Glutamatergic neuron (in vitro differentiated cells): ENCODE data around the gene KIAA1958. TPM values are rescaled to one million over a fixed set of nuclear protein-coding genes. Genes with fewer than 3 reads are reported as not detected.
A peak's percentile ranks its signal among the peaks of the same experiment; 100 is the strongest.

Source experiments
- DNase-seq: peaks from one replicate; pipeline ENCODE4 v3.0.0; 2022
- H3K27ac Mint-ChIP-seq: one replicate; pipeline ENCODE4 v1.8.0; 2020; ENCODE audit warnings: mild to moderate bottlenecking, mixed read lengths, inconsistent platforms; ENCODE audit not compliant: unreplicated experiment
- H3K27me3 Mint-ChIP-seq: one replicate; pipeline ENCODE4 v1.8.0; 2020; ENCODE audit warnings: mild to moderate bottlenecking, moderate library complexity, mixed read lengths, inconsistent platforms; ENCODE audit not compliant: unreplicated experiment
- H3K36me3 Mint-ChIP-seq: one replicate; pipeline ENCODE4 v1.8.0; 2020; ENCODE audit warnings: mild to moderate bottlenecking, mixed read lengths, inconsistent platforms; ENCODE audit not compliant: unreplicated experiment
- H3K4me1 Mint-ChIP-seq: one replicate; pipeline ENCODE4 v1.8.0; 2020; ENCODE audit warnings: mild to moderate bottlenecking, low read depth, mixed read lengths, inconsistent platforms; ENCODE audit not compliant: unreplicated experiment
- H3K4me3 Mint-ChIP-seq: one replicate; pipeline ENCODE4 v1.8.0; 2020; ENCODE audit warnings: mild to moderate bottlenecking, mixed read lengths, inconsistent platforms; ENCODE audit not compliant: unreplicated experiment
- H3K9me3 Mint-ChIP-seq: one replicate; pipeline ENCODE4 v1.8.0; 2020; ENCODE audit warnings: mild to moderate bottlenecking, moderate library complexity, mixed read lengths, inconsistent platforms; ENCODE audit not compliant: unreplicated experiment
- total RNA-seq: library from RNA; stranded (reverse); fragmentation: NEBNext Ultra II Directional; extraction: Animal tissue kit (Norgen Biotek cat#: 25700); gene quantifications from one replicate; pipeline ENCODE4 v1.2.1, GENCODE V29; 2021; ENCODE audit not compliant: unreplicated experiment
- TF ChIP-seq, protein P1 (sequence below): fragments of 200-600 bp; sonication (generic); IDR thresholded peaks from one replicate; pipeline ENCODE4 v1.5.0; 2021; ENCODE audit not compliant: partially characterized antibody, unreplicated experiment

KIAA1958 gene
- total RNA-seq, 1 donor from 2014 or later: 48.6 TPM

DNA sequence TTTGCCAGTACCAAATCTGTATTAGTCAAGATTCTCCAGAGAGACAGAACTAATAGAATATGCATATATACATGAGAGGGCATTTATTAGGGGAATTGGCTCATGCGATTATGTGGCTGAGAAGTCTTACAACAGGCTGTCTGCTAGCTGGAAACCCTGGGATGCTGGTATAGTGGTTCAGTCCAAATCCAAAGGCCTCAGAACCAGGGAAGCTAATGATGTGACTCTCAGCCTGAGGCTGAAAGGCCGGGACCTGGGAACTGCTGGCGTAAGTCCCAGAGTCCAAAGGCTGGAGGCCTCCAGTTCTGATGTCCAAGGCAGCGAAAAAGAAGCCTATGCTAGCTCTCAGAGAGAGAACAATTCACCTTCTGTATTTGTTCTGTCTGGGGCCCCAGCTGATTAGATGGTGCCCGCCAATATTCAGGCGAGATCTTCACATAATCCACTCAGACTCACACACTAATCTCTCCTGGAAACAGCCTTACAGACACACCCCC, 84.1 kb downstream of the KIAA1958 start:
- TF ChIP-seq, protein P1, sequence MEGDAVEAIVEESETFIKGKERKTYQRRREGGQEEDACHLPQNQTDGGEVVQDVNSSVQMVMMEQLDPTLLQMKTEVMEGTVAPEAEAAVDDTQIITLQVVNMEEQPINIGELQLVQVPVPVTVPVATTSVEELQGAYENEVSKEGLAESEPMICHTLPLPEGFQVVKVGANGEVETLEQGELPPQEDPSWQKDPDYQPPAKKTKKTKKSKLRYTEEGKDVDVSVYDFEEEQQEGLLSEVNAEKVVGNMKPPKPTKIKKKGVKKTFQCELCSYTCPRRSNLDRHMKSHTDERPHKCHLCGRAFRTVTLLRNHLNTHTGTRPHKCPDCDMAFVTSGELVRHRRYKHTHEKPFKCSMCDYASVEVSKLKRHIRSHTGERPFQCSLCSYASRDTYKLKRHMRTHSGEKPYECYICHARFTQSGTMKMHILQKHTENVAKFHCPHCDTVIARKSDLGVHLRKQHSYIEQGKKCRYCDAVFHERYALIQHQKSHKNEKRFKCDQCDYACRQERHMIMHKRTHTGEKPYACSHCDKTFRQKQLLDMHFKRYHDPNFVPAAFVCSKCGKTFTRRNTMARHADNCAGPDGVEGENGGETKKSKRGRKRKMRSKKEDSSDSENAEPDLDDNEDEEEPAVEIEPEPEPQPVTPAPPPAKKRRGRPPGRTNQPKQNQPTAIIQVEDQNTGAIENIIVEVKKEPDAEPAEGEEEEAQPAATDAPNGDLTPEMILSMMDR: no peak
- Mint-ChIP-seq H3K4me3 (no peak overlapping the region), H3K27me3 (peaks cover 5% of the 10 kb centered on the region), H3K9me3 (no peaks in the 10 kb centered on the region), H3K36me3 (peaks cover 5% of the 10 kb centered on the region), H3K27ac (peak overlapping the region; percentile 26), H3K4me1 (peaks cover 54% of the 10 kb centered on the region)
- no peak for DNase-seq

GRCh38 chr9:112571624-112572355, 85.2 kb downstream of the KIAA1958 start:
- Mint-ChIP-seq H3K27me3 (peaks cover 5% of the 10 kb centered on the region), H3K27ac (peak overlapping the region; percentile 52), H3K9me3 (no peaks in the 10 kb centered on the region), H3K4me1 (peaks cover 56% of the 10 kb centered on the region), H3K4me3 (peak overlapping the region; percentile 57), H3K36me3 (peaks cover 5% of the 10 kb centered on the region)
- DNase-seq: no peak
- TF ChIP-seq, protein P1: no peak

DNA sequence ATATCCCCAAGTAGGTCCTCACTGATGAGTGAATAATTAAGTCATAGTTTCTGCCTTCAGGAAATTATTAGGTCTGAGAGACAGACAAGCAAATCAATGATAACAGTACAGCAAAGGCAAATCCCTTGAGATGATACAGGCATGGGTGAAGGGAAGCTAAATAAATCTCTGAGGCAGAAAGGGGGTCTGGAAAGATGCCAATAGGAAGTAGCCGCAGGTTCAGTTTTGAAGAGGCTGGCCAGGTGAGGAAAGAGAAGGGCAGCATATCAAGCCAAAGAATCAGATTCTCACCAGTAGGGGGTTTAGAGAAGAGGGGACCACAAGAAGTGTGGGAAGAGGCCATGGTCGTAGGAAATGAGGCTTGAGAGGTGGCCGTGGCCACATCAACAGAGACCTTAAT, 85.8 kb downstream of the KIAA1958 start:
- Mint-ChIP-seq H3K27ac (peak overlapping the region; percentile 52), H3K4me1 (peaks cover 50% of the 10 kb centered on the region), H3K27me3 (peaks cover 5% of the 10 kb centered on the region), H3K4me3 (peak overlapping the region; percentile 57), H3K36me3 (peaks cover 5% of the 10 kb centered on the region), H3K9me3 (no peaks in the 10 kb centered on the region)
- TF ChIP-seq, protein P1: no peak
- no peak for DNase-seq

DNA sequence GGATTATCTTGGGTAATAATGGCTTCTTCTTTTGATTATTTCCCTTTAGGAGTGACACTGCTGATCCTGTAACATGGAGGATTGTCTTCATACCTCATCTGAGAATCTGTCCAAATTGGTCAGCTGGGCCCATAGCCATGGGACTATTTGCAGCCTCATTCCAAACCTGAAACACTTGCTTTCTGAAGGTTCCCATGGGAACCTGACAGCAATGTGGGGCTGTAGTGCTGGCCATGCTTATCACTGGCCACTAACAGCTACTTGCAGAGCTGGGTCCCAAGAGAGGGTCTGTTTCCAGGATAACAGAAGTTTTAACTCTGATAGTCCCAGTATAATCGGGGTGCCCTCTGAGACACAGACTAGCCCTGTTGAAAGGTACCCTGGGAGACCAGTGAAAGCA, 87.4 kb downstream of the KIAA1958 start:
- Mint-ChIP-seq H3K27ac (peak overlapping the region; percentile 84), H3K9me3 (no peaks in the 10 kb centered on the region), H3K4me1 (peaks cover 50% of the 10 kb centered on the region), H3K27me3 (peaks cover 5% of the 10 kb centered on the region), H3K4me3 (peak overlapping the region; percentile 35), H3K36me3 (peaks cover 5% of the 10 kb centered on the region)
- TF ChIP-seq, protein P1: no peak
- no peak for DNase-seq

- H3K27me3 Mint-ChIP-seq: peaks cover 5% of the 10 kb centered on the region
- peak overlapping the region; percentile 84 for H3K27ac Mint-ChIP-seq
- H3K36me3 Mint-ChIP-seq: peaks cover 5% of the 10 kb centered on the region
- peaks cover 48% of the 10 kb centered on the region for H3K4me1 Mint-ChIP-seq
- no peaks in the 10 kb centered on the region for H3K9me3 Mint-ChIP-seq
- H3K4me3 Mint-ChIP-seq: peak overlapping the region; percentile 69
- TF ChIP-seq, protein P1: no peak
- DNase-seq: no peak
Measured at GRCh38 chr9:112575107-112575506, 88.5 kb downstream of the KIAA1958 start.
